Thyroid gland (tissue), 4 donors: Measurements from ENCODE around the gene DPYD. TPM values are rescaled to one million over a fixed set of nuclear protein-coding genes. Genes with fewer than 3 reads are reported as not detected.
A peak's percentile ranks its signal among the peaks of the same experiment; 100 is the strongest.

Experiments
- DNase-seq, 2 donors: peaks; one replicate each; pipeline ENCODE4 v3.0.0-alpha.2; 2019
- H3K27ac ChIP-seq, 3 donors: fragments of 200-600 bp; sonication (generic); 1 replicate in 2 of 3; 2 replicates in 1 of 3; pipeline ENCODE4 v1.5.1; 2016 to 2019; ENCODE audit warnings: mild to moderate bottlenecking in 1 of 3, moderate library complexity in 1 of 3
- H3K27me3 ChIP-seq: fragments of 200-600 bp; sonication (generic); one replicate; pipeline ENCODE4 v1.5.1; 2019
- H3K36me3 ChIP-seq, 2 donors: fragments of 200-600 bp; sonication (generic); one replicate each; pipeline ENCODE4 v1.5.1; 2016 to 2019
- H3K4me1 ChIP-seq, 2 donors: fragments of 200-600 bp; sonication (generic); one replicate each; pipeline ENCODE4 v1.5.1; 2017 to 2019
- H3K4me3 ChIP-seq, 3 donors: fragments of 200-600 bp; sonication (generic); replicated peaks in 1 of 3; 1 replicate in 2 of 3; 2 replicates in 1 of 3; pipeline ENCODE4 v1.5.1; 2016; ENCODE audit warnings: mild to moderate bottlenecking in 1 of 3
- H3K9me3 ChIP-seq: fragments of 200-600 bp; sonication (generic); one replicate; pipeline ENCODE4 v1.5.1; 2017
- CTCF ChIP-seq, 6 experiments: fragments of 200-600 bp in 3 of 6; fragments of 450-650 bp in 3 of 6; sonication (generic) in 3 of 6; IDR thresholded peaks; one replicate each; pipeline ENCODE4 v1.5.1; 2016 to 2019; ENCODE audit warnings: antibody characterized with exemption in 6 of 6, mild to moderate bottlenecking in 2 of 6, inconsistent platforms in 1 of 6, moderate library complexity in 1 of 6
- POLR2A ChIP-seq, 2 donors: fragments of 450-650 bp; IDR thresholded peaks; one replicate each; pipeline ENCODE4 v1.6.1; 2017; ENCODE audit warnings: antibody characterized with exemption in 2 of 2, mild to moderate bottlenecking in 2 of 2, moderate library complexity in 1 of 2
- WGBS, 2 donors: methylation state at CpG; one replicate each; pipeline ENCODE4 v1.1.5; 2017; 5-methylcytosine and 5-hydroxymethylcytosine counted together
- intact Hi-C: fragments of 100-400 bp; cut with DNase I; formaldehyde crosslinking; loops from one replicate; pipeline ENCODE4 v1.15.1; 2023
- total RNA-seq, 4 donors: library from RNA; depleted of rRNA; stranded (reverse); fragments of >200 nt; gene quantifications; one replicate each; pipeline ENCODE4 v1.2.3, GENCODE V29; 2016

DPYD gene
- total RNA-seq, 4 donors from 2014 or later: 27.3 to 54.0 (median 39.5) TPM

- DNase-seq: no peak
- Histone ChIP-seq H3K4me1 (peaks cover 3 to 7% of the 10 kb centered on the region in 2 donors), H3K27ac (no peak overlapping the region), H3K9me3 (no peaks in the 10 kb centered on the region), H3K4me3 (no peak overlapping the region), H3K36me3 (no peaks in the 10 kb centered on the region), H3K27me3 (no peaks in the 10 kb centered on the region)
- intact Hi-C loops: no loop called here
- TF ChIP-seq POLR2A (IDR thresholded peaks at IDR 0.05) (no peak), CTCF (IDR thresholded peaks at IDR 0.05) (no peak)
- 88 to 92% methylated on average over 4 of the region's 4 CpGs for WGBS, 2 donors
Observed at GRCh38 chr1:97338347-97338746, 582.5 kb downstream of the DPYD start.

DNA sequence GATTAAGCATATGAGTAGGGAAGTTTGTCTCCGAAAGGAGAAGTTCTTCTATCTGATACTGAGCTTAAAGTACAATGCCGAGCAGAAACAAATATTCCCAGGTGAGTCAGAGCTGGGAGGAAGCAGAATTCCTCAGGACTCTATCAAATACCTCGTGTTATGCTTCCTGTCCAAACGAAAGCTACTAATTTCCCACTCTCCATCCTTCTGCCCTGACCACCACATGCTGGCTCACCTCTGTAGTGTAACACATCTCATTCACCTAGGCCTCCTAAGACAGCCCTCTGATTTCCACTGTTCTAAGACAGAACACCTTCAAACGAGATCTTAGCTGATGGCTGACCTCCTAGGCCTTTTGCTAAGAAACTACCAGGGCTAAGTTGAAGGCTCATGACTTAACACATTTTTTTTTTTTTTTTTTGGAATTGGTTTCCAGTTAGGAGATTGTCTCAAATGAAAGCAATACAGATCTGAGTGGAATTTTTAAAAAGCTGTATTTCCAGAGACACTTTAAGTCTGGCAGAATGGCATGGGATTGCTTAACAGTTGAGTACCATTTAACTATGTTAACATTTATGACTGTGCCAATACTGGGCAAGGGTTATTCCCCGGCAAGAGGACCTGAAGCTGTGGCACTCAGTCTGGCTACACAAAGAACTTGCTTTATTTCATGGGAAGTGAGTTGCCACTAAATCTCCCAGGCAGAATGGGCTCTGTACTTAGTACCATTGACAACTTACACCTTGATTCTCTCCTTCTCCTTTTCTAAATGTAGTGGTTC is 583.4 kb downstream of the DPYD start:
- peak overlapping the region in 1 of 3 donors; percentile 54 for H3K27ac ChIP-seq
- WGBS, 2 donors: 61 to 70% methylated on average over 6 of the region's 6 CpGs
- DNase-seq: peak; percentile 9 to 49

DNA sequence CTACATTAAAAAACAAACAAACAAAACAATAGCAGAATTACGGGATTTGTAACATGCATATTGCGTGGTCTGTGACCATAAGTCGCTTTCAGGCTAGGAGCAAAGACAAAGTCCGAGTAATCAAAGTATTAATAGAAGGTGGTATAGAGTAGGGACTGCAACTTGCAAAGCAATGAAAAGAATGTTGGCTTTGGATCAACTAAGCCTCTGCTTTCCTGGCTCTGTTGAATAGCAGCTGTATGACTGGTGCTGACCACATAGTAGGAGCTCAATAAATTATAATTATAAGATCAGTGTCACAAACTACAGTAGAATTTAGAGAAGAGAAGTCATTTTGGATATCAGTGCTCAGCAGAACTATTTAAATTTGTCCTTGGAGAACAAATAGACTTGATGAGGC is 586.4 kb downstream of the DPYD start:
- H3K27me3 ChIP-seq: no peaks in the 10 kb centered on the region
- peaks cover 3 to 7% of the 10 kb centered on the region in 2 donors for H3K4me1 ChIP-seq
- H3K9me3 ChIP-seq: no peaks in the 10 kb centered on the region
- WGBS, 2 donors: 91 to 92% methylated on average over 4 of the region's 4 CpGs
- H3K27ac ChIP-seq: no peak overlapping the region
- H3K36me3 ChIP-seq: no peaks in the 10 kb centered on the region
- intact Hi-C loops: no loop called here
- DNase-seq: no peak
- TF ChIP-seq POLR2A (IDR thresholded peaks at IDR 0.05) (no peak), CTCF (IDR thresholded peaks at IDR 0.05) (no peak)
- no peak overlapping the region for H3K4me3 ChIP-seq

More for the DNA sequence above, 583.4 kb downstream of the DPYD start:
- Histone ChIP-seq H3K4me1 (peaks cover 3 to 7% of the 10 kb centered on the region in 2 donors), H3K9me3 (no peaks in the 10 kb centered on the region), H3K27me3 (no peaks in the 10 kb centered on the region), H3K4me3 (no peak overlapping the region), H3K36me3 (no peaks in the 10 kb centered on the region)
- intact Hi-C loops: no loop called here
- no peak for TF ChIP-seq CTCF (IDR thresholded peaks at IDR 0.05)
- no peak for TF ChIP-seq POLR2A (IDR thresholded peaks at IDR 0.05)

DNA sequence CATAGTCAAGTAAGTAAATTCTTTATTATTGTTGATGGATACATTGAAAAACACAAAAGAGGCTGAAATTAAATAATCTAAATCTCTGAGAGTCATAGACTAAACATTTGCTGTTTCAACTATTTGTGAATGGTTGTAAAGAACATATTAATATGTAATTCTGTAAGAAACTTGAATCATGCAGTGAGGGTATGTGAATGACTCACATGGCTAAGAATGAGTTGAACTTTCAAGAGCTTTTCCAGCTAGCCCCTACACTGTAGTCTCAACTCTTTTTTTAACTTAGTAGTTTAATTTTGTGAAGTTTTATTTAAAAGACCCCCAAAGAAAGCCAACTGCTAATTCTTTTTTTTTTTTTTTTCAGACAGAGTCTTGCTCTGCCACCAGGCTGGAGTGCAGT is 588.1 kb downstream of the DPYD start:
- intact Hi-C loops: no loop called here
- H3K4me3 ChIP-seq: no peak overlapping the region
- H3K27ac ChIP-seq: no peak overlapping the region
- peaks cover 0 to 3% of the 10 kb centered on the region in 2 donors for H3K4me1 ChIP-seq
- H3K36me3 ChIP-seq: no peaks in the 10 kb centered on the region
- TF ChIP-seq POLR2A (IDR thresholded peaks at IDR 0.05): no peak
- TF ChIP-seq CTCF (IDR thresholded peaks at IDR 0.05): no peak
- no peaks in the 10 kb centered on the region for H3K9me3 ChIP-seq
- DNase-seq: no peak
- H3K27me3 ChIP-seq: no peaks in the 10 kb centered on the region

DNA sequence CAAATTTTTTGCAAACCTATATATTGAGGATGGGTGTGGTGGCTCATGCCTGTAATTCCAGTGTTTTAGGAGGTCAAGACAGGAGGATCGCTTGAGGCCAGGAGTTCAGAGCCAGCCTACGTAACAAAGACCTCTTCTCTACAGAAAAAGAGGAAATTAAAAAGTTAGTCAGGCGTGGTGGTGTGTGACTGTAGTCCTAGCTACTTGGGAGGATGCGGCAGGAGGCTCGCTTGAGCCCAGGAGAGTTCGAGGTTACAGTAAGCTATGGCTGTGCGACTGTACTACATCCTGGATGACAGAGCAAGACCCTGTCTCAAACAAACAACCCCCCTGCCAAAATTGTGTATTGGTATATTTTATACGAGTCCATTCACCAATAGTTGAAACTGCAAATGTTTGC is 589.7 kb downstream of the DPYD start:
- Histone ChIP-seq H3K36me3 (no peaks in the 10 kb centered on the region), H3K4me3 (no peak overlapping the region), H3K27me3 (no peaks in the 10 kb centered on the region), H3K9me3 (no peaks in the 10 kb centered on the region), H3K4me1 (no peaks in the 10 kb centered on the region), H3K27ac (no peak overlapping the region)
- 86 to 90% methylated on average over 8 of the region's 8 CpGs for WGBS, 2 donors
- TF ChIP-seq POLR2A (IDR thresholded peaks at IDR 0.05) (no peak), CTCF (IDR thresholded peaks at IDR 0.05) (no peak)
- DNase-seq: no peak
- intact Hi-C loops: no loop called here
